ENCODE measurements around the gene GPR89B.
"Not testable (repeated sequence)": the region's sequence is repeated elsewhere in the genome, so short reads cannot be mapped to it uniquely, and the experiment has no call there.

Gene GPR89B

GRCh38 chr1:148032690-148033089 is 104.5 kb downstream of the GPR89B start:
- DNase-seq (ENCODE audit: low spot score): not testable (repeated sequence)

GRCh38 chr1:148033147-148033546 is 104.9 kb downstream of the GPR89B start:
- DNase-seq (ENCODE audit: low spot score): not testable (repeated sequence)

- not testable (repeated sequence) for DNase-seq (ENCODE audit: low spot score)
Observed at GRCh38 chr1:148037850-148038461, 109.7 kb downstream of the GPR89B start.

DNA sequence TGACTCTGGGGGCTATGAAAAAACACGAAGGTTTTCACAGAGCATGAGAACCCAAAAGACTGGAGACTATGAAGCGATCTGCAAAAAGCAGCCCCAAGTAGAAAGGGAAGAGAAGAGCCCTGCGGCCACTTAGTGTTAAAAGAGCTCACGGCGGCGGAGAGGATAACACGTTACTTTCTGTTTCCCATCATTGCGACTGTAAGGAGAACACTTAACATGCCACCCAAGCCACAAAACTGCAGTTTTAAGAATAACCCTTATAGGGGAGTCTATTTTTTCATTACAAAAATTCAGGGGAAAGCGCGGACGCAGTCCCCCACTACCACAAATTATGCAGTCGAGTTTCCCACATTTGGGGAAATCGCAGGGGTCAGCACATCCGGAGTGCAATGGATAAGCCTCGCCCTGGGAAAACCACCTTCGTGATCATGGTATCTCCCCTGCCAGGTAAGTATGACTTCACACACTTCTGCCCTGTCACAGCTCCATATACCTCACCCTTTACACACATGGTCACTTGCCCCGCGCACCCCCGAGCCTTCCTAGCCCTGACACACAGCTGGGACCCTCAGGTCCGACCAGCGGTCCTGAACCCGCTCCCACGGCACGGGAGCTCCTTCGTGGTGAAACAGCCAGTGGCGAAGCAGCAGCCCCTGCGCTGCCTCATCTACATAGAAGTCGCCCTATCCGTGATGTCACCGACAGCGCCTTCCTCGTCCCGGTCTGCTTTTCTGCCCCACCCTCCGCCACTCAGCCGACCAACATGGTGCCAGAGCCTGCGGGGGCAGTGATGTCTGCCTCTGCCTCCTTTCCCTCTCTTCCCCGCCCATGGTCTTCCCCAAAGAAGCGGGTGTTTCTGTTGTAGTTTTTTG is 110.5 kb downstream of the GPR89B start:
- DNase-seq (ENCODE audit: low spot score): peak; percentile 5
